ENCODE measurements around the gene CABP7. TPM values are rescaled to one million over a fixed set of nuclear protein-coding genes. Genes with fewer than 3 reads are reported as not detected.

The CABP7 gene
- total and polyA plus RNA-seq, 10 donors, result 0.04 to 0.37 (median 0.15) TPM; not detected in 5

DNA sequence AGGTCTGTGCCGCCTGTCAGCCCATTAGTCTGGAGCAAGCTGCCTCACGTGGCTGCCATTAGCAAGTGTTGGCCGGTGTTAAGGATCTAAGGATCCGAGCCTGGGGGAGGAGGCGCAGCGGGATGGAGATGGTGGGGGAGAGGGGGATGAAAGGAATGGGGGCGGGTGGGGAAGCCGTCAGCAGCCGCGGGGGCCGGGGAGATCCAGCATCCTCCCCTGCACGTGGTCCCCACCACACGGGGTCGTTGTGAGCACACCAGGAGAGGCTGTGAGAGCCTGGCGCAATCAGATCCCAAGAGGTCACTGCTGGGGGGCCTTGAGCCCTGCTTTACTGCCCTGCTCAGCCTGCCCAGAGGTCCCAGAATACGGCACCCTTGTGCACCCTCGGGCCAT is 7.3 kb downstream of the CABP7 start:
- Histone ChIP-seq H3K9me3 (no peaks in the 10 kb centered on the region), H3K27ac (no peak overlapping the region), H3K36me3 (peaks cover 0 to 37% (median 13%) of the 10 kb centered on the region in 6 donors), H3K4me3 (no peak overlapping the region), H3K27me3 (replicated peaks in 1 of 7) (peaks cover 0 to 35% (median under 1%) of the 10 kb centered on the region in 7 donors), H3K4me1 (peaks cover 0 to 10% (median 0%) of the 10 kb centered on the region in 6 donors)
- intact Hi-C loops (cut with DNase I; ENCODE audit: low total_unique reads), result no loop called here
- no peak for DNase-seq
- 7 to 13% (median 11%) methylated on average over 8 to 17 of the region's 17 CpGs for WGBS, 5 donors
- TF ChIP-seq, protein P1, sequence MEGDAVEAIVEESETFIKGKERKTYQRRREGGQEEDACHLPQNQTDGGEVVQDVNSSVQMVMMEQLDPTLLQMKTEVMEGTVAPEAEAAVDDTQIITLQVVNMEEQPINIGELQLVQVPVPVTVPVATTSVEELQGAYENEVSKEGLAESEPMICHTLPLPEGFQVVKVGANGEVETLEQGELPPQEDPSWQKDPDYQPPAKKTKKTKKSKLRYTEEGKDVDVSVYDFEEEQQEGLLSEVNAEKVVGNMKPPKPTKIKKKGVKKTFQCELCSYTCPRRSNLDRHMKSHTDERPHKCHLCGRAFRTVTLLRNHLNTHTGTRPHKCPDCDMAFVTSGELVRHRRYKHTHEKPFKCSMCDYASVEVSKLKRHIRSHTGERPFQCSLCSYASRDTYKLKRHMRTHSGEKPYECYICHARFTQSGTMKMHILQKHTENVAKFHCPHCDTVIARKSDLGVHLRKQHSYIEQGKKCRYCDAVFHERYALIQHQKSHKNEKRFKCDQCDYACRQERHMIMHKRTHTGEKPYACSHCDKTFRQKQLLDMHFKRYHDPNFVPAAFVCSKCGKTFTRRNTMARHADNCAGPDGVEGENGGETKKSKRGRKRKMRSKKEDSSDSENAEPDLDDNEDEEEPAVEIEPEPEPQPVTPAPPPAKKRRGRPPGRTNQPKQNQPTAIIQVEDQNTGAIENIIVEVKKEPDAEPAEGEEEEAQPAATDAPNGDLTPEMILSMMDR (IDR thresholded peaks at IDR 0.05 in 8 of 11, conservative IDR thresholded peaks at IDR 0.05 in 3 of 11), result peak in 6 of 11 experiments; percentile 10 to 56 (median 38)
- TF ChIP-seq POLR2AphosphoS5 (IDR thresholded peaks at IDR 0.05) (no peak), POLR2A (IDR thresholded peaks at IDR 0.05) (no peak)

- H3K4me3 ChIP-seq, result no peak overlapping the region
- H3K9me3 ChIP-seq, result no peaks in the 10 kb centered on the region
- H3K36me3 ChIP-seq, result peaks cover 0 to 57% (median 13%) of the 10 kb centered on the region in 6 donors
- TF ChIP-seq, protein P1 (IDR thresholded peaks at IDR 0.05 in 8 of 11, conservative IDR thresholded peaks at IDR 0.05 in 3 of 11), result no peak
- TF ChIP-seq POLR2A (IDR thresholded peaks at IDR 0.05), result no peak
- no peak for TF ChIP-seq POLR2AphosphoS5 (IDR thresholded peaks at IDR 0.05)
- intact Hi-C loops (cut with DNase I; ENCODE audit: low total_unique reads), result no loop called here
- H3K4me1 ChIP-seq, result peaks cover 0 to 10% (median 2%) of the 10 kb centered on the region in 6 donors
- peaks cover 0 to 18% (median 0%) of the 10 kb centered on the region in 7 donors for H3K27me3 ChIP-seq (replicated peaks in 1 of 7)
- WGBS, 5 donors, result 91 to 95% (median 93%) methylated on average over 8 to 20 of the region's 20 CpGs
- H3K27ac ChIP-seq, result no peak overlapping the region
- DNase-seq, result no peak
Measured at GRCh38 chr22:29729161-29729560, 9.4 kb downstream of the CABP7 start.

GRCh38 chr22:29731058-29731850 is 11.5 kb downstream of the CABP7 start:
- H3K4me1 ChIP-seq, result peaks cover 0 to 10% (median 2%) of the 10 kb centered on the region in 6 donors
- H3K9me3 ChIP-seq, result no peaks in the 10 kb centered on the region
- intact Hi-C loops (cut with DNase I; ENCODE audit: low total_unique reads), result no loop called here
- no peak for TF ChIP-seq POLR2A (IDR thresholded peaks at IDR 0.05)
- no peak for TF ChIP-seq POLR2AphosphoS5 (IDR thresholded peaks at IDR 0.05)
- TF ChIP-seq, protein P1 (IDR thresholded peaks at IDR 0.05 in 8 of 11, conservative IDR thresholded peaks at IDR 0.05 in 3 of 11), result no peak
- WGBS, 5 donors, result 87 to 93% (median 89%) methylated on average over 15 to 18 of the region's 18 CpGs
- H3K4me3 ChIP-seq, result no peak overlapping the region
- H3K27me3 ChIP-seq (replicated peaks in 1 of 7), result peaks cover 0 to 13% (median 0%) of the 10 kb centered on the region in 7 donors
- peaks cover 0 to 78% (median 18%) of the 10 kb centered on the region in 6 donors for H3K36me3 ChIP-seq
- no peak overlapping the region for H3K27ac ChIP-seq
- DNase-seq, result no peak

DNA sequence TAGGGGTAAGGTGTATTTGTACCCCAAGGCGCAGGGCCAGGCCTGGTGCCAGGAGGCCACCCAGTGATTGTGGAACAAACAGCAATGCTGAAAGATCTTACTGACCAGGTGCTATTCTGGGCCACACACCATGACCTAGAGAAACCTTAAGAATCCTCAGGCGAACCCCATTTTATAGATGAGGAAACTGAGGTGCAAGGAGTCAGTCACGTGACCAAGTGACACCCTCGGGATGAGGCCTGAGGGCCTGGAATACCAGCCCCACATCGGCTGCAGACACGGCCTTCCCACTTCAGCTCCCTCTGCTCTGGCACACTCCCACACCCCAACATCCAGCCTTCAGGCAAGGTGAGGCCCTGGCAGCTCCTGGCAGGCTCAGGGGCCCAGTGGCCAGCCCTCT is 13.1 kb downstream of the CABP7 start:
- H3K9me3 ChIP-seq, result no peaks in the 10 kb centered on the region
- TF ChIP-seq POLR2AphosphoS5 (IDR thresholded peaks at IDR 0.05) (no peak), POLR2A (IDR thresholded peaks at IDR 0.05) (no peak)
- TF ChIP-seq, protein P1 (IDR thresholded peaks at IDR 0.05 in 8 of 11, conservative IDR thresholded peaks at IDR 0.05 in 3 of 11), result no peak
- H3K4me1 ChIP-seq, result peaks cover 0 to 4% (median 0%) of the 10 kb centered on the region in 6 donors
- peaks cover 0 to 94% (median 18%) of the 10 kb centered on the region in 6 donors for H3K36me3 ChIP-seq
- intact Hi-C loops (cut with DNase I; ENCODE audit: low total_unique reads), result no loop called here
- no peak overlapping the region for H3K27ac ChIP-seq
- no peaks in the 10 kb centered on the region for H3K27me3 ChIP-seq (replicated peaks in 1 of 7)
- DNase-seq, result no peak
- WGBS, 5 donors, result 79 to 94% (median 85%) methylated on average over 5 to 6 of the region's 6 CpGs
- H3K4me3 ChIP-seq, result no peak overlapping the region
